Activated CD8-positive, alpha-beta memory T cell treated with anti-CD3 and anti-CD28 coated beads for 24 hours (primary cell): Measurements from ENCODE around the gene NPRL2.
A peak's percentile ranks its signal among the peaks of the same experiment; 100 is the strongest.

Source experiments
- DNase-seq: peaks from one replicate; pipeline ENCODE4 v3.0.0-alpha.2; 2020

Gene NPRL2

GRCh38 chr3:50347187-50347813 is 3.3 kb downstream of the NPRL2 start:
- peak; percentile 86 for DNase-seq

GRCh38 chr3:50345586-50346234 is 4.9 kb downstream of the NPRL2 start, which contains the start of gene ZMYND10:
ZMYND10 (minus strand) TSS chr3:50345732; CDS start chr3:50345579, 153 bp downstream.
- peak; percentile 88 for DNase-seq

GRCh38 chr3:50345008-50345407 is 5.6 kb downstream of the NPRL2 start:
- no peak for DNase-seq

GRCh38 chr3:50342813-50343633 is 7.6 kb downstream of the NPRL2 start:
- DNase-seq = no peak

GRCh38 chr3:50341996-50342650 is 8.5 kb downstream of the NPRL2 start:
- DNase-seq = no peak

GRCh38 chr3:50341537-50341936 is 9.0 kb downstream of the NPRL2 start:
- DNase-seq = peak; percentile 72

GRCh38 chr3:50340448-50341329 is 9.9 kb downstream of the NPRL2 start, which contains the start of gene RASSF1:
RASSF1 (minus strand) TSS chr3:50340836; CDS start chr3:50340805, 31 bp downstream.
- peak; percentile 88 for DNase-seq

GRCh38 chr3:50340147-50340447 is 10.5 kb downstream of the NPRL2 start:
- DNase-seq = no peak

GRCh38 chr3:50339485-50340146 is 11.0 kb downstream of the NPRL2 start:
- DNase-seq = peak; percentile 67

- no peak for DNase-seq
Observed at GRCh38 chr3:50338965-50339364, 11.6 kb downstream of the NPRL2 start.

- peak; percentile 97 for DNase-seq
Observed at GRCh38 chr3:50337175-50337861, 13.3 kb downstream of the NPRL2 start.

- no peak for DNase-seq
Observed at GRCh38 chr3:50336452-50337174, 14.0 kb downstream of the NPRL2 start.

- DNase-seq = no peak
Observed at GRCh38 chr3:50334339-50335075, 16.1 kb downstream of the NPRL2 start.

GRCh38 chr3:50333744-50334328 is 16.7 kb downstream of the NPRL2 start:
- no peak for DNase-seq

GRCh38 chr3:50331364-50331907 is 19.1 kb downstream of the NPRL2 start:
- DNase-seq = no peak

GRCh38 chr3:50330330-50330729 is 20.2 kb downstream of the NPRL2 start:
- DNase-seq = no peak

- peak; percentile 96 for DNase-seq
Observed at GRCh38 chr3:50327943-50328691, 22.5 kb downstream of the NPRL2 start, which contains the start of gene TUSC2. TUSC2 (minus strand) TSS chr3:50328223; CDS start chr3:50328099, 124 bp downstream.

GRCh38 chr3:50327129-50327528 is 23.4 kb downstream of the NPRL2 start:
- DNase-seq = no peak
